ENCODE measurements around the gene NRDE2. TPM values are rescaled to one million over a fixed set of nuclear protein-coding genes. Genes with fewer than 3 reads are reported as not detected.
"Not testable (repeated sequence)": the region's sequence is repeated elsewhere in the genome, so short reads cannot be mapped to it uniquely, and the experiment has no call there.

Gene NRDE2
- total and polyA plus RNA-seq, 3 donors from 2014 or later = 16.7 to 34.8 (median 31.3) TPM

DNA sequence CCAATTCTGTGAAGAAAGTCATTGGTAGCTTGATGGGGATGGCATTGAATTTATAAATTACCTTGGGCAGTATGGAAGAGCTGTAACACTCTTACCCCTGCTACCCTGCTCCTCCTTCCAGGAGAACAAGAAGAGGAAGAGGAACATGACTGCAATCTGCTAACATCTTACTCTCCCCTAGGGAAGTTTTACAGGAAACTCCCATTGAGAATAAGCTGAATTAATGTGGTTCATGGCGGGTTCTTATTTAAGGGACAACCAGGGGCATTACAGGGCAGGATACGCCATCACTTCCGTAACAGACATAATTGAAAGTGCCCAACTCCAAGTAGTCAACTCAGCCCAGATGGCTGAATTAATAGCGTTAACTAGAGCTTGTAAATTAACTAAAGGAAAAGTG, 84.8 kb downstream of the NRDE2 start:
- Histone ChIP-seq H3K4me3 (no peak overlapping the region), H3K27ac (no peak overlapping the region), H3K4me1 (no peaks in the 10 kb centered on the region), H3K9me3 (no peaks in the 10 kb centered on the region), H3K27me3 (no peaks in the 10 kb centered on the region), H3K36me3 (ENCODE audit: low read depth, missing control alignments) (no peaks in the 10 kb centered on the region)
- no peak for DNase-seq
- WGBS, 2 donors = 77 to 92% methylated on average over 4 of the region's 4 CpGs
- intact Hi-C loops (cut with DNase I; ENCODE audit: low total_unique reads) = no loop called here
- TF ChIP-seq POLR2A (IDR thresholded peaks at IDR 0.05) = no peak
- TF ChIP-seq, protein P1, sequence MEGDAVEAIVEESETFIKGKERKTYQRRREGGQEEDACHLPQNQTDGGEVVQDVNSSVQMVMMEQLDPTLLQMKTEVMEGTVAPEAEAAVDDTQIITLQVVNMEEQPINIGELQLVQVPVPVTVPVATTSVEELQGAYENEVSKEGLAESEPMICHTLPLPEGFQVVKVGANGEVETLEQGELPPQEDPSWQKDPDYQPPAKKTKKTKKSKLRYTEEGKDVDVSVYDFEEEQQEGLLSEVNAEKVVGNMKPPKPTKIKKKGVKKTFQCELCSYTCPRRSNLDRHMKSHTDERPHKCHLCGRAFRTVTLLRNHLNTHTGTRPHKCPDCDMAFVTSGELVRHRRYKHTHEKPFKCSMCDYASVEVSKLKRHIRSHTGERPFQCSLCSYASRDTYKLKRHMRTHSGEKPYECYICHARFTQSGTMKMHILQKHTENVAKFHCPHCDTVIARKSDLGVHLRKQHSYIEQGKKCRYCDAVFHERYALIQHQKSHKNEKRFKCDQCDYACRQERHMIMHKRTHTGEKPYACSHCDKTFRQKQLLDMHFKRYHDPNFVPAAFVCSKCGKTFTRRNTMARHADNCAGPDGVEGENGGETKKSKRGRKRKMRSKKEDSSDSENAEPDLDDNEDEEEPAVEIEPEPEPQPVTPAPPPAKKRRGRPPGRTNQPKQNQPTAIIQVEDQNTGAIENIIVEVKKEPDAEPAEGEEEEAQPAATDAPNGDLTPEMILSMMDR (IDR thresholded peaks at IDR 0.05) = no peak

DNA sequence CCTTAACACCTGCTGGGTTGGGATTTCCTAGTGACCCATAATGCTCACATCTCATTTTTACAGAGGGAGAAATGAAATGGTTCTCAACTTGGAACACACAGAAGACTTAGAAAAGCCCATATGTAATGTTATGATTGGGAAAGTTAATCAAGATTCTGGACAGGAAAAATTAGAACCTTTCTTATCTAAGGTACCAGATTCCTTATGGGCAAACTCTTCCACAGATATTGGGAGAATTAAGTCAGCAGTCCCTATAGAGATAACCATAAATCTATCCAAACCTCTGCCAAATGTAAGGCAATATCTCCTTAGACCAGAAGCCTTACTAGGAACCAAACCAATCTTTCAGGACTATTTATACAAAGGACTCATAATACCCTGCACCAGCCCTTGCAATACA, 89.3 kb downstream of the NRDE2 start:
- H3K27ac ChIP-seq = no peak overlapping the region
- H3K4me1 ChIP-seq = no peaks in the 10 kb centered on the region
- no peak overlapping the region for H3K4me3 ChIP-seq
- TF ChIP-seq POLR2A (IDR thresholded peaks at IDR 0.05) = no peak
- TF ChIP-seq, protein P1 (IDR thresholded peaks at IDR 0.05) = no peak
- no peaks in the 10 kb centered on the region for H3K9me3 ChIP-seq
- DNase-seq = no peak
- intact Hi-C loops (cut with DNase I; ENCODE audit: low total_unique reads) = no loop called here
- H3K36me3 ChIP-seq (ENCODE audit: low read depth, missing control alignments) = no peaks in the 10 kb centered on the region
- H3K27me3 ChIP-seq = no peaks in the 10 kb centered on the region

DNA sequence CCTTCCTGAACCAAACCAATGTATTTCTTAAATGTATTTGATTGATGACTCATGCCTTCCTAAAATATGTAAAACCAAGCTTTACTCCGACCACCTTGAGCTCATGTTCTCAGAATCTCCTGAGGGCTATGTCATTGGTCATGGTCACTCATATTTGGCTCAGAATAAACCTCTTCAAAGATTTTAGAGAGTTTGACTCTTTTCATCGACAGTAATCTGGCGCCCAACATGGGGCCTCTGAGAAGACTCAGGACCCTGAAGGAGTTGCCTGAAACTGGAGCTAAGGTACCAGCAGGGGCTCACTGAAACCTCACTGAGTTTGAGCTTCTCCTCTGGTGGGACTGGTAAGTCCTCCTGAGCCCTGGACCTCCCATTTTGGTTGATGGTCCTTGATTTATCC, 92.6 kb downstream of the NRDE2 start:
- Histone ChIP-seq H3K4me3 (no peak overlapping the region), H3K4me1 (no peaks in the 10 kb centered on the region), H3K27me3 (no peaks in the 10 kb centered on the region), H3K27ac (no peak overlapping the region), H3K36me3 (ENCODE audit: low read depth, missing control alignments) (no peaks in the 10 kb centered on the region), H3K9me3 (no peaks in the 10 kb centered on the region)
- TF ChIP-seq POLR2A (IDR thresholded peaks at IDR 0.05) = no peak
- TF ChIP-seq, protein P1 (IDR thresholded peaks at IDR 0.05) = no peak
- DNase-seq = no peak
- 75 to 83% methylated on average over 3 of the region's 3 CpGs for WGBS, 2 donors
- intact Hi-C loops (cut with DNase I; ENCODE audit: low total_unique reads) = no loop called here

DNA sequence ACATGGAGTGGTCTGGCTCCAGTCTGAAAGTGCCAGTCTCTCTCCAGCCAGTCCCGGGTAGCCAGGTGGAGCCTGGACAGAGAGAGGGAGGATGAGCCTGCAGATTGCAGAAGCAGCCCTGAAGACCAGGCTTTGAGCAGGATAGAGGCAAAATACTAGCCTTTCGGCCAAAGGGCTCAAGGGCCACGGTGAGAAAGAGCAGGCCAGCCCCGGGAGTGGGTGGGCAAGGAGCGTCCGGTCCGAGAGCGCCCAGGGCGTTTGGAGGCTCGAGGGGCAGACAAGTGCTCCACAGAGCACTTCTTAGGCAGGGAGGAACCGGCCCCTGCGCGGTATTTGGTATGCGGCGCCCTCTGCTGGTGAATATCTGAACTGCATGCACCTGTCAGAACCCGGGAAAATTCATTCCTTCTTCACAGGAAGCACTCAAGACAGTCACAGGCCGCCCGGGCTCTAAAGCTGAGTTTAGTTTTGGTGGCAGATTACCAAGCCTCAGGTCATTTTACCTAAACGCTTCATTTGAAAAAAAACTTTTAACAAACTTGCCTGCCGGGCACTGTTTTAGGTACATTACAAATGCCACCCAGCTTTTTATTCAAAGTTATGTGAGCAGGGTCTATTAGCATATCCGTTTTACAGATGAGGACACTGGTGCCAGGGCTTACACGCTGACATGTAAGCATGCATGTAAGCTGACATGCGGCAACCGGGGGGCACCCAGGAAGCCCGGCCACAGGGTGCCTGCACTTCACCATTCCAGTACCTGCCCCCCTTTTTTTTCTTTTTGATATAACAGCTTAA, 96.4 kb downstream of the NRDE2 start:
- H3K4me3 ChIP-seq = no peak overlapping the region
- WGBS, 2 donors = 9 to 14% methylated on average over 25 of the region's 25 CpGs
- intact Hi-C loops (cut with DNase I; ENCODE audit: low total_unique reads) = no loop called here
- no peaks in the 10 kb centered on the region for H3K4me1 ChIP-seq
- H3K36me3 ChIP-seq (ENCODE audit: low read depth, missing control alignments) = no peaks in the 10 kb centered on the region
- no peak overlapping the region for H3K27ac ChIP-seq
- no peak for TF ChIP-seq POLR2A (IDR thresholded peaks at IDR 0.05)
- TF ChIP-seq, protein P1 (IDR thresholded peaks at IDR 0.05) = peak; percentile 97 to 99 (median 97)
- H3K9me3 ChIP-seq = no peaks in the 10 kb centered on the region
- no peaks in the 10 kb centered on the region for H3K27me3 ChIP-seq
- peak; percentile 86 for DNase-seq

DNA sequence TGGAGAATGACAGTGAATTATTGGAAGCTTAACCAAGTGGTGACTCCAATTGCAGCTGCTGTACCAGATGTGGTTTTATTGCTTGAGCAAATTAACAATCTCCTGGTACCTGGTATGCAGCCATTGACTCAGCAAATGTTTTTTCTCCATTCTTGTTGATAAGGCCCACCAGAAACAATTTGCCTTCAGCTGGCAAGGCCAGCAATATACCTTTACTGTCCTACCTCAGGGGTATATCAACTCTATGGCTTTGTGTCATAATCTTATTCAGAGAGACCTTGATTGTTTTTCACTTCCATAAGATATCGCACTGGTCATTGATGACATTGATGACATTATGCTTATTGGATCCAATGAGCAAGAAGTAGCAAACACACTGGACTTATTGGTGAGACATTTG, 101.8 kb downstream of the NRDE2 start:
- H3K27ac ChIP-seq; H3K4me1 ChIP-seq; H3K9me3 ChIP-seq; H3K4me3 ChIP-seq; H3K27me3 ChIP-seq; DNase-seq; H3K36me3 ChIP-seq (ENCODE audit: low read depth, missing control alignments); intact Hi-C loops (cut with DNase I; ENCODE audit: low total_unique reads): not testable (repeated sequence)
- 94 to 100% methylated on average over 1 of the region's 1 CpG for WGBS, 2 donors
